ENCODE results near the gene GCC2.
"Not testable (repeated sequence)": the region's sequence is repeated elsewhere in the genome, so short reads cannot be mapped to it uniquely, and the experiment has no call there.

Gene GCC2

GRCh38 chr2:108512431-108512830, 63.4 kb downstream of the GCC2 start:
- in situ Hi-C loops (cut with MboI; ENCODE audit: low sequenced_read_pairs) = not testable (repeated sequence)

DNA sequence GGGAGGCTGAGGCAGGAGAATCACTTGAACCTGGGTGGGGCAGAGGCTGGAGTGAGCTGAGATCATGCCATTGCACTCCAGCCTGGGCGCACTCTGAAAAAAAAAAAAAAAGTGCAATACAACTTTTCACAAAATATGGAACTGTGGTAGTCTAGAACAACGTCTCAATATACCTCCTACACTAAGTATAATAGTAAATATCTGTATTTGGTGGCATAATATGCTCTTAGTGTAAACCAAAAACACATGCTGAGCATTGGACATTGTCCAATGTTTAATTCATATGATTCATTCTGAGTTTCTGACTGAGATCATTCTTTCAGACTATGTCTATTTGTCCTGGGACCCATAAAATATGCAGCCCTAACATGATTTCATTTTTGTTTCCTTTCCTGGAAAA, 65.5 kb downstream of the GCC2 start:
- in situ Hi-C loops (cut with MboI; ENCODE audit: low sequenced_read_pairs) = not testable (repeated sequence)

DNA sequence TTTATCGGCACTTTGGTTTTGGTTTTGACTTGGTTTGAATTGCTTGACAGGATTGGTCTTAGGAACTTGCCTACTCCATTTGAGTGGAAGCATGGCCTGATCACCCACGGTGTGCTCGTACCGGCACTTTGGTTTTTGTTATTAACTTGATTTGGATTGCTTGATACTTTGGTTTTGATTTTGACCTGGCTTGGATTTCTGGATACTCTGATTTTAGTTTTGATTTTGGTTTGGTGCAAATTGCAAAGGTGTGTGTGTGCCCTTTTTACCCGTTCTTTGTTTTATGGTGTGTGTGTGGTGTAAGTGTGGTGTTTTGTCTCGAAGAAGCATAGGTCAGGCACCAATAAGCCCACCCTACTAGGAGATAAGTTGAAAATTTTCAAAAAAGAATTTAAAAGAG, 75.7 kb downstream of the GCC2 start:
- in situ Hi-C loops (cut with MboI; ENCODE audit: low sequenced_read_pairs) = not testable (repeated sequence)

DNA sequence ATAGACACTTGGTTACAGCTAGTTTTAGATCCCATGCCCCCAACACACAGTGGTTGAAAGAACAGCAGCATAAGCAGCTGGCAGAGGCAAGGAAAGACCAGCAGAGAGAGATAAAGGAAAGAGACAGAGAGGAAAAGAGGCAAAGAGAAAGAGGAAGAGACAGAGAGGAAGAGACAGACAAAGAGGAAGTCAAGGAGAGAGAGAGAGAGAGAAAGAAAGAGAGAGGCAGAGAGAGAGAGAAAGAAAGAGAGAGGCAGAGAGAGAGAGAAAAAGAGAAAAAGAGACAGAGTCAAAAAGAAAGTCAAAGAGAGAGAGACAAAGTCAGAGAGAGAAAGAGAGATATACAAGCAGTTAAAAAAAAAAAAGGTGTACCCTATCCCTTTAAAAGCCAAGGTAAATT, 76.3 kb downstream of the GCC2 start:
- in situ Hi-C loops (cut with MboI; ENCODE audit: low sequenced_read_pairs) = not testable (repeated sequence)

- in situ Hi-C loops (cut with MboI; ENCODE audit: low sequenced_read_pairs) = no loop called here
Observed at GRCh38 chr2:108531674-108532055, 82.7 kb downstream of the GCC2 start.

DNA sequence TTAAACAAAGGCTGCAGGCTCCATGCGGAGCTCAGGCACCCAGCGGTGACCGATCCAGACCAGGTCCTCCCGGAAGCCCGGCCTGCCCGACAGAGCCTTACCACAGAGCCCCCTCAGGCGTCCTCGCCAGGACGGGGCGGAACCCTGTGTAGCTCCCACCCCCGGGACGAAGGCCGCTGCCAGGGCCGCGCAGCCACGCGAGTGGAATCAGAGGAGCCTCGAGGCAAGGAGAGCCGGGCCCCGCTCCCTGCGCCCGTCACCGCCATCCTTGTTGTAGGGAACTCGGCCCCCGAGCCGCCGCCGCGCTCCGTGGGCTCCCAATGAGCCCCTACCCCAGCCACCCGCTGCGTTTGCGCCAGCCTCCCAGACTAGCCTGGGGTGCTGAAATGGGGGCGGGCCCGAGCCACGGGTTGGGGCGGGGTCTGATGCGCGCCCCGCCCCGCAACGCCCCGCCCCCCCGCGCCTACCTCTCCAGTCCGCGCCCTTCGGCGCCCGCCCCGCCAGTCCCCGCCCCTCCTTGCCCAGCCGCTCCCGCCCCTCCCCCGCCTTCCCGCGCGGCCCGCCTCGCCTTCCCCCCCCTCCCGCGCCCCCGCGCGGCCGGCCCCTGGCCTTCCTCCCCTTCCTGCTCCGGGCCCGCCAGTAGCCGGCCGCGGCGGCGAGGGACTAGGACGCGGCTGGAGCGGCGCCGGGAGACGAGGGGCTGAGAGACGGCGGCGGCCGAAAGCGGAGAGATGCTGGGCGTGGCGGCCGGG, 85.0 kb downstream of the GCC2 start, which contains the start of gene LIMS1:
TSS of gene LIMS1 (plus strand) at position 639 of the 752 bp plus-strand sequence. CDS start at position 732, 93 bp downstream.
- in situ Hi-C loops (cut with MboI; ENCODE audit: low sequenced_read_pairs) = no loop called here

GRCh38 chr2:108534584-108535356, 85.8 kb downstream of the GCC2 start:
- in situ Hi-C loops (cut with MboI; ENCODE audit: low sequenced_read_pairs) = no loop called here

DNA sequence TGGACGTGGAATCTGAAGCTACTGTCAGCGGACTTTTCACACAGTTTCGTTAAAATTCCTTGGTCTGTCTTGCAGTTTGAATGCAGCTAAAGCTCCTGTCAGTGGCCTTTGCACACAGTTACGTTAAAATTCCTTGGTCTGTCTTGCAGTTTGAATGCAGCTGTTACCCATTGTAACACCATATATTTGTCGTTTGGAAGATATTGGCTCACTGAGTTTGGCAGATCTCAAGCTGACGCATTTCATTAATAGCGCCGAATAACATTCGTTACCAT, 86.3 kb downstream of the GCC2 start:
- in situ Hi-C loops (cut with MboI; ENCODE audit: low sequenced_read_pairs) = no loop called here

DNA sequence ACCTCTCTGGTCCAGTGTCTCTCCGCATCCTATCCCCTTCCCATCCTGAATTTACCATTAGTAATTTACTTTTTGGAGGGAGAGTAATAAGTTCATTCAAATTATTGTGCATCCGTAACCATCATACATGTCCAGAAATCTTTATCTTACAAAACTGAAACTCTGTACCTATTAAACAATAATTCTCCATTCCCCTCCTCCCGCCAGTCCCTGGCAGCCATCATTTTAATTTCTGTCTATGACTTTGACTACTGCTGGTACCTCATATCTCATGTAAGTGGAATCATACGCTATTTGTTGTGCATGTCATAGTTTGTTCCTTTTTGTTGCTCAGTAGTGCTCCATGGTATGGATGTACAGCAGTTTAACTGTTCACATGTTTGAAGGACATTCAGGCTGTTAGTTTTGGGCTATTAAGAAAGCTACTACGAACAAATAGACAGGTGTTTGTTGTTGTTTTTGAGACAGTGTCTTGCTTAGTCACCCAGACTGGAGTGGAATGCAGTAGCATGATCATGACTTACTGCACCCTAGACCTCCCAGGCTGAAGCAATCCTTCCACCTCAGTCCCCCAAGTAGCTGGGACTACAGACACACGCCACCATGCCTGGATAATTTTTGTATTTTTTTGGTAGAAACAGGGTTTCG, 87.3 kb downstream of the GCC2 start:
- in situ Hi-C loops (cut with MboI; ENCODE audit: low sequenced_read_pairs) = no loop called here

GRCh38 chr2:108536911-108537310, 87.9 kb downstream of the GCC2 start:
- in situ Hi-C loops (cut with MboI; ENCODE audit: low sequenced_read_pairs) = no loop called here

DNA sequence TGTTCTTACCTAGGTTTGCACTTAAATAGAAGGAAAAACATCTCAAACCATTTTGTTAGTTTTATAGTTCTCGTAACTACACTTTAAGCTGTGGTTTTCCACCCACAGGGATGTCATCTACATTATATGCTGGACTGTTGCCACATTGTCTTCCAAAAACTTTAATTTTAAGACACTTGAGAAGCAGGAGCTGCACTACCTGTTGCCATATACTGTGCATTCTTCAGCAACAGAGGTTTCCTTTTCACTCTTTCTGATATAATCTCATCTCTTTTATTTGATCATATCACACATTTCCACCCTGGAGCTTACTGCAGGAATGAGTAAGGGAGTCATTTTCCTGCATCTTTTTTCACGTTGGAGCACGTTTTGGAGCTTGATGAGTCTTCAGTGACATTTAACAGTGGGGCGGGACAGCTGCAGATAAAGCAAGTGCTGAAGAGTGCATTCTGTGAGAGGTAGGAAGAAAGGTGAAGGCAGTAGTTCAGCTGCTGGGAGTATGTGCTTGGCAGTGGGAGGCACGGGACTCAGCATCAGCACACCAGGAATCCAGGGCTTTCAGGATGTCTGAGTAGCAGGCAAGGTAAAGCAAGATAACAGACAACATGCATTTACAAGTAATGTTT, 89.1 kb downstream of the GCC2 start:
- in situ Hi-C loops (cut with MboI; ENCODE audit: low sequenced_read_pairs) = no loop called here

GRCh38 chr2:108541451-108541850, 92.4 kb downstream of the GCC2 start:
- in situ Hi-C loops (cut with MboI; ENCODE audit: low sequenced_read_pairs) = no loop called here

DNA sequence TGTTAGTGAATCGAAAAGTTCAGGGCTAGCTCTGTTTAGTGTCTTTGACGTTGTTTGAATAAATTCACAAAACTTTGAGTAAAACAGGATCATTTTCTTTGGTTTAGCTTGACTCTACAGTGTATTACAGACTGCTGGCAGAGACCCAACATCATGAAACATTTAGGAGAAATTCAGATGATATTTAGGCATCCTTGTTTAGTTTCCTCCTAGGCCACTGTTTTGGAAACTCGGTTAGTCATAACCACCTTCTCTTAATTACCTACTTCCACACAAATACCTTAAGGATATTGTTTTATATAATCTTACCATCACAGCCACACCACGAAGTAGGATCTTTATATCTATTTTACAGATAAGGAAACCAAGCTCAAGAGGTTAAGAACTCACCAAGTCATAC, 93.1 kb downstream of the GCC2 start:
- in situ Hi-C loops (cut with MboI; ENCODE audit: low sequenced_read_pairs) = no loop called here

DNA sequence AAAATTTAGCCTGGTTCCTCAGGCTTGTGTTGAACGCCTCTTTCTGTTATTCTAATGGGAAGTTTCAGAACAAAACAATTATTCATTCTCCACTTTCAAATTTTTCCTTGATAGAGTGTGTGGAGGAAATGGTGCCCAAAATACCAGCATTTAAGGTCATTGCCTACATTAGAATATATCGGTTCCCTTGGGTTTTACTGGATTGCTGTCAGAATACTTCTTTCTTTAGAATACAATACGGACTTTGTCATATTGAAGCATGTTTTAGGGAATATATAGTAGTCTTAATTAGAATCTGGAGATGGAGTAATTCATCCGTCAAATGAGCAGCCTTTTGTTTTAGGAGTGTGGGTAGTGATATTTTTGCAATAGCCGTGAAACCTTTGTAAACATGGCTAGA, 98.6 kb downstream of the GCC2 start:
- in situ Hi-C loops (cut with MboI; ENCODE audit: low sequenced_read_pairs) = no loop called here

DNA sequence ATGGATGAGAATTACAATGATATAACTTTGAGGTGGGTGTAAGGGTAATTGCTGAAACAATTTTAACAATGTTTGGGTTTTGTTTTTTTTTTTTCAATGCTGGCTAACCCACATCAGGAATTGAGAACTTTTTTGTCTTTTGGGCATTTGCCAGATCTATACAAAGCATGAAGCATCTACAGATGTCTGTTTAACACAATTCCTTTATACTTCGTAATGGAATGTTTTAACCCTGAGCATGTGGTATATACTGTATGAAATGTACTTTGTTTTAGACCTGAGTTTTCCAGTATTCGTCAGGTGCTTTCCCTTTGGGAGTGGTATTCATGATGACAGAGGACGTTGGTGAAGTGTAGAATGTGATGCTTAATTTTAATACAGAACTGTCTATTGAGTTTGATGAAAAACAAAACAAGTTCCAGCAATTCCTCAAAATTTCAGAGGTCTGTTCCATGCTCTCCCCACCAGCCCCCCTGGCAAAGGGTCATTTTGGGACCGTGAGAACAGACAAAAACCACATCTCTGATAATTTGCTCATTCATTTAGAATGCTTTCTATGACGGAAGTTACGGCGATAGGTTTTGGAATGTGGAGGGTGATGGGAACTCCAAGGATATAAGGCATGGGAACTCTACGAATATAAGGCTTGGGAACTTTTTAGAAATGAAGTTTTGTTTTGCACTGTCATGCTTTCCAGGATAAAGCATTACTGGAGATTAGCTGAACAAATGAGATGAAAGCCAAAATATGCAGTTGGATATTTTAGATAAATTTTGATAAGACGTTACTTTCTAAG, 99.4 kb downstream of the GCC2 start:
- in situ Hi-C loops (cut with MboI; ENCODE audit: low sequenced_read_pairs) = no loop called here

DNA sequence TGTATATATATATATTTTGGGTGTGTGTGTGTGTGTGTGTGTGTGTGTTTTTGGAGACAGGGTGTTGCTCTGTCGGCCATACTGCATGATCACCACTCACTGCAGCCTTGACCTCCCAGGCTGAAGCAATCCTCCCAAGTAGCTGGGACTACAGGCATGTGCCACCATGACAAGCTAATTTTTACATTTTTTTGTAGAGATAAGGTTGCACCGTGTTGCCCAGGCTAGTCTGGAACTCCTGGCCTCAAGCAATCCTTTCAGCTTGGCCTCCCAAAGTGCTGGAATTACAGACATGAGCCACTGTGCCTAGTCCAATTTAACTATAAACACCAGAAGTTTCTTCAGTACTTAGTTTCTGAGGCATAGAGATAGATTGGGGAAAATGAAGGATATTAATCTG, 103.6 kb downstream of the GCC2 start:
- in situ Hi-C loops (cut with MboI; ENCODE audit: low sequenced_read_pairs) = no loop called here

- in situ Hi-C loops (cut with MboI; ENCODE audit: low sequenced_read_pairs) = no loop called here
Observed at GRCh38 chr2:108553209-108553919, 104.4 kb downstream of the GCC2 start.

- in situ Hi-C loops (cut with MboI; ENCODE audit: low sequenced_read_pairs) = no loop called here
Observed at GRCh38 chr2:108554528-108554927, 105.5 kb downstream of the GCC2 start.

- in situ Hi-C loops (cut with MboI; ENCODE audit: low sequenced_read_pairs) = no loop called here
Observed at GRCh38 chr2:108555572-108555971, 106.6 kb downstream of the GCC2 start.

DNA sequence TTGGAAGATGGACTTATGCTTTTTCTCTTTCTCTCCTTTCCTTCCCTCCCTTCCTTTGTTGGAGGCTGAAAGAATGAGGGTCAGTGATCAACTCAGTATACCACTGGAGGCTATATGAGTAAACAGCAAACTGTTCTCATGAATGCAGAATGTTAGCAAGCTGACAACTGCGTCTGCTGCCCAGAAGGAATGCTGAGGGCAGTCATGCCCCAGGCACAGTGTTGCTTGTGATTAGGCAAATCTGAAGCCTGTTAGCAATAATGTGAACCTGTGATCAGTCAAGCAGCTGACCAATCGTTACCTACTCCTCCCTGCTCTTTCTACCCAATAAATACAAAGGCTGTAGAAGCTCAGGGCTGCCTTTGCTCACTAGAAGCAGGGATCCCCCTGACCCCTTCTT, 107.6 kb downstream of the GCC2 start:
- in situ Hi-C loops (cut with MboI; ENCODE audit: low sequenced_read_pairs) = not testable (repeated sequence)
